ENCODE data around the gene FOCAD.

DNA sequence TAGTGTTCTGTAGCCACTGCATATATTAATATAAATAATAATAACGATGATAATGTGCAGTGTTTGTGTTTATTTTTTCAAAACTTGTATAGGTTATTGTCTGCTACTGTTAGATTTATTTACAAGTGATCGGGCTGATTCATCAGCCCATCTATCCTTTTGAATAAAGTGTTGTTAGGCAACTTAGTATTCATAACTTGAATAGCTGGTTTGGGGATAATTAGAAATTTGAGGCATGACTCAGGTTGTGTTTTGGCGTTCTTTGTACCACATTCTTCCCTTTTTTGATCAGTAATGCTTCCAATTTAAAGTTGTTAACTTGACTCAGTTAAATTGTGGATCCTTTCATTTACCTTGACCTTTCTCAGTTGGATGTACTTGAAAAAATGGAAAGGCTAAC is 69.7 kb downstream of the FOCAD start:
- TF ChIP-seq, protein P1, sequence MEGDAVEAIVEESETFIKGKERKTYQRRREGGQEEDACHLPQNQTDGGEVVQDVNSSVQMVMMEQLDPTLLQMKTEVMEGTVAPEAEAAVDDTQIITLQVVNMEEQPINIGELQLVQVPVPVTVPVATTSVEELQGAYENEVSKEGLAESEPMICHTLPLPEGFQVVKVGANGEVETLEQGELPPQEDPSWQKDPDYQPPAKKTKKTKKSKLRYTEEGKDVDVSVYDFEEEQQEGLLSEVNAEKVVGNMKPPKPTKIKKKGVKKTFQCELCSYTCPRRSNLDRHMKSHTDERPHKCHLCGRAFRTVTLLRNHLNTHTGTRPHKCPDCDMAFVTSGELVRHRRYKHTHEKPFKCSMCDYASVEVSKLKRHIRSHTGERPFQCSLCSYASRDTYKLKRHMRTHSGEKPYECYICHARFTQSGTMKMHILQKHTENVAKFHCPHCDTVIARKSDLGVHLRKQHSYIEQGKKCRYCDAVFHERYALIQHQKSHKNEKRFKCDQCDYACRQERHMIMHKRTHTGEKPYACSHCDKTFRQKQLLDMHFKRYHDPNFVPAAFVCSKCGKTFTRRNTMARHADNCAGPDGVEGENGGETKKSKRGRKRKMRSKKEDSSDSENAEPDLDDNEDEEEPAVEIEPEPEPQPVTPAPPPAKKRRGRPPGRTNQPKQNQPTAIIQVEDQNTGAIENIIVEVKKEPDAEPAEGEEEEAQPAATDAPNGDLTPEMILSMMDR (IDR thresholded peaks at IDR 0.05): no peak
- TF ChIP-seq EP300 (IDR thresholded peaks at IDR 0.05): no peak
- no peak for TF ChIP-seq POLR2AphosphoS5 (IDR thresholded peaks at IDR 0.05)
- TF ChIP-seq POLR2A (IDR thresholded peaks at IDR 0.05; ENCODE audit: low read depth): no peak

All from esophagus muscularis mucosa (tissue), 4 donors.